Germinal center (tissue), 1 donor: ENCODE results near the gene IL15RA.
"Not testable (repeated sequence)": the region's sequence is repeated elsewhere in the genome, so short reads cannot be mapped to it uniquely, and the experiment has no call there.

ENCODE experiments used
- DNase-seq: peaks from one replicate; pipeline ENCODE4 v3.0.0; 2012; ENCODE audit warnings: mixed read lengths, low spot score

IL15RA gene

GRCh38 chr10:5921746-5922145 lies 55.6 kb downstream of the IL15RA start:
- no peak for DNase-seq

GRCh38 chr10:5919568-5919967 lies 57.8 kb downstream of the IL15RA start:
- DNase-seq = no peak

GRCh38 chr10:5918763-5919162 lies 58.6 kb downstream of the IL15RA start:
- no peak for DNase-seq

GRCh38 chr10:5917305-5917704 lies 60.0 kb downstream of the IL15RA start:
- no peak for DNase-seq

- DNase-seq = no peak
These were observed 61.9 kb downstream of the IL15RA start for GRCh38 chr10:5915451-5915850.

GRCh38 chr10:5913736-5914135 lies 63.6 kb downstream of the IL15RA start:
- DNase-seq = no peak

- no peak for DNase-seq
These were observed 65.7 kb downstream of the IL15RA start for GRCh38 chr10:5911670-5912069.

- no peak for DNase-seq
These were observed 66.8 kb downstream of the IL15RA start for GRCh38 chr10:5910323-5911100.

- not testable (repeated sequence) for DNase-seq
These were observed 68.7 kb downstream of the IL15RA start for GRCh38 chr10:5908676-5909075.

- DNase-seq = no peak
These were observed 70.7 kb downstream of the IL15RA start for GRCh38 chr10:5906651-5907050.

GRCh38 chr10:5905854-5906507 lies 71.4 kb downstream of the IL15RA start:
- DNase-seq = no peak

- no peak for DNase-seq
These were observed 73.1 kb downstream of the IL15RA start for GRCh38 chr10:5904227-5904626.

GRCh38 chr10:5903563-5903962 lies 73.8 kb downstream of the IL15RA start:
- no peak for DNase-seq

- DNase-seq = no peak
These were observed 74.7 kb downstream of the IL15RA start for GRCh38 chr10:5902511-5903274.
